Activated naive CD8-positive, alpha-beta T cell treated with anti-CD3 and anti-CD28 coated beads, Interleukin-2, amount 10 ng/mL, durations not matched to agents 7 days and 5 days (primary cell): ENCODE results near the gene MET. TPM values are rescaled to one million over a fixed set of nuclear protein-coding genes. Genes with fewer than 3 reads are reported as not detected.
"Not testable (repeated sequence)": the region's sequence is repeated elsewhere in the genome, so short reads cannot be mapped to it uniquely, and the experiment has no call there.

Source experiments
- ATAC-seq: fragments of 150-1000 bp; cut with Tn5 transposase; one replicate; pipeline ENCODE4 v1.10.0; 2021; ENCODE audit warnings: low read depth, moderate library complexity
- POLR2A ChIA-PET: fragments of 350-600 bp; sonication (Branson Sonifier 250); formaldehyde crosslinking; loops from one replicate; lab custom pipeline; 2021; ENCODE audit warnings: antibody characterized with exemption; lab: Charles Lee
- DNase-seq: peaks from one replicate; pipeline ENCODE4 v3.0.0; 2021
- H3K27ac Mint-ChIP-seq: one replicate; pipeline ENCODE4 v1.8.0; 2022; ENCODE audit warnings: mild to moderate bottlenecking, mixed read lengths
- H3K27me3 Mint-ChIP-seq: one replicate; pipeline ENCODE4 v1.8.0; 2022; ENCODE audit warnings: mild to moderate bottlenecking, moderate library complexity, mixed read lengths
- H3K36me3 Mint-ChIP-seq: one replicate; pipeline ENCODE4 v1.8.0; 2021; ENCODE audit warnings: mild to moderate bottlenecking, mixed read lengths
- H3K4me1 Mint-ChIP-seq: one replicate; pipeline ENCODE4 v1.8.0; 2021; ENCODE audit warnings: mixed read lengths
- H3K4me3 Mint-ChIP-seq: one replicate; pipeline ENCODE4 v1.8.0; 2022; ENCODE audit warnings: mild to moderate bottlenecking, moderate library complexity, mixed read lengths
- H3K9me3 Mint-ChIP-seq: one replicate; pipeline ENCODE4 v1.8.0; 2021; ENCODE audit warnings: mixed read lengths
- total RNA-seq, 2 experiments: library from RNA; stranded (reverse); gene quantifications; one replicate each; pipeline ENCODE4 v1.2.3, GENCODE V29; 2021

The MET gene
- total RNA-seq, 2 experiments from 2014 or later: not detected

DNA sequence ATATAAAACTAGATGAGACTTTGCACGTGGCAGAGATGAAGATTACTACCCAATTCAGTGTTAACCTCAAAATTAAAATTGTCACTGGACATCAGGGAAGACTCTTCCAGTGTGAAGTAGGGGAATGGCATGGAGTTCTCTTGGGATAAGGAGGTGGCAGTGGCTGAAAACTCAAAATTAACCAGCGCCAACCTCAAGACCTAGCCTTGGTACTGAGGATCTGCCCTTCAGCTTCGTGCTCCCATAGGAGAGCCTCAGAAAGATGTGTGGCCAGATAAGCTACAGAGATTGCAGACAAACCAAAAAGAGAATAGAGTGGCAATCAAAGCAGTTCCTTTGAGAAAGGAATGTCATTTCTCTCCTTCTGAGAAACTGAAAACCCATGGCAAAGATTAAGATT is 143.0 kb downstream of the MET start:
- Mint-ChIP-seq H3K27me3 (peaks cover 13% of the 10 kb centered on the region), H3K36me3 (no peaks in the 10 kb centered on the region), H3K9me3 (no peaks in the 10 kb centered on the region), H3K4me1 (no peaks in the 10 kb centered on the region), H3K27ac (no peak overlapping the region), H3K4me3 (no peak overlapping the region)
- ATAC-seq (no peak), DNase-seq (no peak)
- POLR2A ChIA-PET: no interaction called here

DNA sequence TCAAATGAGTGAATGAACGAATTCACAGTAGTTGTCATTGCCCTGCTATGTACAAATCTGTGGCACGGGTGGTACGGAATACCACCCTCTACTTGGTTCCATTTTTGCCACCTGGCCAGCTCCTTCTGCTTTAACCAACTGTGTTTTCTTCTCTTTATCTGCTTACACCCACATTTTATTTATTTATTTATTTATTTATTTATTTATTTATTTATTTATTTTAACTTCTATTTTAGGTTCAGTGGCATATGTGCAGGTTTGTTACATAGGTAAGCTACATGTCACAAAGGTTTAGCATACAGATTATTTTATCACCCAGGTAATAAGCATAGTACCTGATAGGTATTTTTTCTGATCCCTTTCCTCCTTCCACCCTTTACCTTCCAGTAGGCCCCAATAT is 148.2 kb downstream of the MET start:
- Mint-ChIP-seq H3K36me3 (no peaks in the 10 kb centered on the region), H3K4me1 (no peaks in the 10 kb centered on the region), H3K4me3 (no peak overlapping the region), H3K27me3 (peaks cover 16% of the 10 kb centered on the region), H3K9me3 (peaks cover 3% of the 10 kb centered on the region), H3K27ac (no peak overlapping the region)
- POLR2A ChIA-PET: no interaction called here
- no peak for DNase-seq
- ATAC-seq: no peak

DNA sequence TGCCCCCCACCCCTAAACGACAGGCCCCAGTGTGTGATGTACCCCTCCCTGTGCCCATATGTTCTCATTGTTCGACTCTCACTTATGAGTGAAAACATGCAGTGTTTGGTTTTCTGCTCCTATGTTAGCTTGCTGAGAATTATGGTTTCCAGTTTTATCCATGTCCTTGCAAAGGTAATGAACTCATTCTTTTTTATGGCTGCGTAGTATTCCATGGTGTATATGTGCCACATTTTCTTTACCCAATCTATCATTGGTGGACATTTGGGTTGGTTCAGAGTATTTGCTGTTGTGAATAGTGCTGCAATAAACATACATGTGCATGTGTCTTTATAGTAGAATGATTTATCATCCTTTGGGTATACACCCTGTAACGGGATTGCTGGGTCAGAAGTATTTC is 149.7 kb downstream of the MET start:
- H3K4me3 Mint-ChIP-seq, H3K4me1 Mint-ChIP-seq, ATAC-seq, DNase-seq, POLR2A ChIA-PET, H3K9me3 Mint-ChIP-seq, H3K27ac Mint-ChIP-seq, H3K36me3 Mint-ChIP-seq: not testable (repeated sequence)
- peaks cover 25% of the 10 kb centered on the region for H3K27me3 Mint-ChIP-seq

DNA sequence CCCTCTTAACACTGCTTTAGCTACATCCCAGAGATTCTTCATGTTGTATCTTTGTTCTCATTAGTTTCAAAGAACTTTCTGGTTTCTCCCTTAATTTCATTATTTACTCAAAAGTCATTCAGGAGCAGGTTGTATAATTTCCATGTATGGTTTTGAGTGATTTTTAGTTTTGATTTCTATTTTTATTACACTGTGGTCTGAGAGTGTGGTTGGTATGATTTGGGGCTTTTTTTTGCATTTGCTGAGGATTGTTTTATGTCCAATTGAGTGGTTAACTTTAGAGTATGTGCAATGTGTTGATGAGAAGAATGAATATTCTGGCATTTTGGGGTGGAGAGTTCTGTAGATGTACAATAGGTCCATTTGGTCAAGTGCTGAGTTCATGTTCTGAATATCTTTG is 152.5 kb downstream of the MET start:
- Mint-ChIP-seq H3K36me3 (no peaks in the 10 kb centered on the region), H3K4me1 (no peaks in the 10 kb centered on the region)
- POLR2A ChIA-PET: no interaction called here

DNA sequence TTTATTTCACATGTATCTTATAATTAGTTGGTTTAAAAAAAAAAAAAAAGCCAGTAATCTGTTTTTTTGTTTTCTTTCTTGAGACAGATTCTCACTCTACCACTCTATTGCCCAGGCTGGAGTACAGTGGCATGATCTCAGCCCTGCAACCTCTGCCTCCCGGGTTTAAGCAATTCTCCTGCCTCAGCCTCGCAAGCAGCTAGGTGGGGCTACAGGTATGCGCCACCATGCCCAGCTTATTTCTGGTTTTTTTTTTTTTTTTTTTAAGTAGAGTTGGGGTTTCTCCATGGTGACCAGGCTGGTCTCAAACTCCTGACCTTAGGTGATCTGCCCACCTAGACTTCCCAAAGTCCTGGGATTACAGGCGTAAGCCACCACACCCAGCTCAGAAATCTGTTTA is 156.3 kb downstream of the MET start:
- no peak for DNase-seq
- POLR2A ChIA-PET: no interaction called here
- Mint-ChIP-seq H3K36me3 (no peaks in the 10 kb centered on the region), H3K4me1 (no peaks in the 10 kb centered on the region), H3K27me3 (peaks cover 29% of the 10 kb centered on the region), H3K4me3 (no peak overlapping the region), H3K27ac (no peak overlapping the region), H3K9me3 (peaks cover 2% of the 10 kb centered on the region)
- ATAC-seq: no peak

More for the DNA sequence above, 152.5 kb downstream of the MET start:
- ATAC-seq: no peak
- peaks cover 3% of the 10 kb centered on the region for H3K9me3 Mint-ChIP-seq
- no peak for DNase-seq
- H3K27me3 Mint-ChIP-seq: peaks cover 29% of the 10 kb centered on the region
- no peak overlapping the region for H3K4me3 Mint-ChIP-seq
- H3K27ac Mint-ChIP-seq: no peak overlapping the region

DNA sequence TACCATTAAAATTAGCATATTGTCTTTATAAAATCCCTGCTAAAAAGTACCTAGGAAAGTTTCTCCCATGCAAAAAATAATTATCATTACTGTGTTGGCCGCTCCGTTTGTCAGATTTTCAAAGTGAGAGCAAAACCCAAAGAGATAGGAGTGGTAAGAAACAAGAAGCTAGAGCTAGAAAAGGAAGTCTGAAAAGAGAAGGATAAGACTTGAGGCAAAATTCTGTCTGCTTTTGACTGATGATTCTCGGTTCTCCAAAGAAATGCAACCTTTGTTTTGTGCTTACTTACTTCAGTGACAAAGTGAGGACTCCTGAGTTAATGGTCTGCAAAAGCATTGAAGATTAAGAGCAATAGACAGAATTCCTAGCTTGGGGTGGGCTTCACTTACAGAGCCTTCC is 157.0 kb downstream of the MET start:
- POLR2A ChIA-PET: no interaction called here
- Mint-ChIP-seq H3K27ac (no peak overlapping the region), H3K27me3 (peaks cover 23% of the 10 kb centered on the region), H3K36me3 (no peaks in the 10 kb centered on the region), H3K9me3 (no peaks in the 10 kb centered on the region), H3K4me3 (no peak overlapping the region), H3K4me1 (no peaks in the 10 kb centered on the region)
- no peak for DNase-seq
- no peak for ATAC-seq

DNA sequence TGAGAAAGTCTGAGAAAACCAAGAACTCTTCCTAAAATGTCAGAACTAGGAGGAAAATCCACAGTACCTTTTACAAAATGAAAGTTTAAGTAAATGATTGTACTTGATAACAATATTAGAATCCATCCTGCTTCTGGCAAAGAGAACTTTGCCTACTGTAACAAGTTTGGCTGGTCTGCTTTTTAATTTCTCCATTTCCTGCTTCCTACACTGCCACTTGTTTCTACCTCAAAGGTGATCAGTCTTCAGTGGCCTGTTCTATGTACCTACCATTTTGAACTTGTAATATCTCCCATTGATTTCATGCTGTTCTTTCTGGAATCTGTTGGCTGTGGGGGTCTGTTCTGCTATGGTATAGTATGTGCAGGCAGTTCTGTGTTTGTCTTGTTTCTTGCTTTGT is 157.5 kb downstream of the MET start:
- ATAC-seq: no peak
- no peak for DNase-seq

DNA sequence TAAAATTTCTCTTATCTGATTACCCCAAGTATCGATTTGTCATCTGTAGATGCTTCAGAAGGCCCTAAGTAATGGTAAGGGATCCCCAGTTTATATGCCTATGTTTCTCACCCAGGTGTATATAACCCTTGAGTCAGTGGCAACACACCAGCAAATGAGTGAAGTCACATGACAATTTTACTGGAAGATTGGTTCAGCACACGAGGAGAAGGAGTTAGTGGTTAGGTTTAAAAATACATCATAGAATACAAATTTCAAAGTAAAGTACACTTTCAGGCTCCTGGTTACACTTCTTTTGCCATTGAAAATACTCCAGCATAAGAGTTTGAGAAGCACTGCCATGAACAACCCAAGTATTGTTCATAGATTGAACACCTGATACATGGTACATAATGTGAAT is 160.7 kb downstream of the MET start:
- no peaks in the 10 kb centered on the region for H3K9me3 Mint-ChIP-seq
- H3K27me3 Mint-ChIP-seq: peaks cover 2% of the 10 kb centered on the region
- H3K4me1 Mint-ChIP-seq: no peaks in the 10 kb centered on the region
- H3K36me3 Mint-ChIP-seq: no peaks in the 10 kb centered on the region
- no peak overlapping the region for H3K27ac Mint-ChIP-seq
- H3K4me3 Mint-ChIP-seq: no peak overlapping the region
- POLR2A ChIA-PET: no interaction called here
- DNase-seq (no peak), ATAC-seq (no peak)

More for the DNA sequence above, 157.5 kb downstream of the MET start:
- Mint-ChIP-seq H3K9me3 (no peaks in the 10 kb centered on the region), H3K27ac (no peak overlapping the region), H3K4me3 (no peak overlapping the region), H3K4me1 (no peaks in the 10 kb centered on the region), H3K36me3 (no peaks in the 10 kb centered on the region), H3K27me3 (peaks cover 20% of the 10 kb centered on the region)
- POLR2A ChIA-PET: no interaction called here

DNA sequence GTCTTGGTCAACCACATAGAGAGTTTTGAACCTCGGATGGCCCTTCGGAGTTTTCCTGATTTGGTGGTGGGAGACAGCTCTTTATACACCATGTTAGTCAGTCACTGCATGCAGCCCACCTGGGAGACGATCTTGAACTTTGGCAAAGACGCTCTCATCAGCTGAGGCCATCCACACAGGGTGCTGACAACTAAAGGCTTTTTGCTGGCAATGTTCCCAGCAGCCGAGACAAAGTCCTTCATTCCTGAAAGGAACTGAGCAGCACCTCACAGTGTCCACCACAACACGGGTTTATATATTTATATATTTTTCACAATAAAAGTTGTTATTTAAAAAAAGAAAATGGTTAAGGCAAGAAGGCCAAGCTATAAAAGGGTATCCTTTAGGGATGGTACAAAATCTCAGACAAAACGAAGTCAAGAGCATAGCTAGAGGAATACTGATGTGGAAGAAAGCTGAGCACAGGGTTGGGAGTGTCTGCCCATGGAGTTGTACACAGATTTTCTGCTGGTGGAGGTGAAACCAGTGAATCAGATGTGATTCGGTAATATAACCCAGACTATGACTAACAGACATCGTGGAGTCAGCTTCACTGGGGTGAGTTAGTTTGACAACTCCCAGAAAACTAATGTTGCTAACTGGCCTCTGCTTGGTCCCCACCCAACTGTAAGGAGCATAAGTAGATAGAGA is 163.0 kb downstream of the MET start:
- Mint-ChIP-seq H3K9me3 (no peaks in the 10 kb centered on the region), H3K27me3 (peaks cover 7% of the 10 kb centered on the region), H3K4me1 (no peaks in the 10 kb centered on the region), H3K36me3 (no peaks in the 10 kb centered on the region), H3K4me3 (no peak overlapping the region), H3K27ac (no peak overlapping the region)
- POLR2A ChIA-PET: no interaction called here
- ATAC-seq: no peak
- no peak for DNase-seq

DNA sequence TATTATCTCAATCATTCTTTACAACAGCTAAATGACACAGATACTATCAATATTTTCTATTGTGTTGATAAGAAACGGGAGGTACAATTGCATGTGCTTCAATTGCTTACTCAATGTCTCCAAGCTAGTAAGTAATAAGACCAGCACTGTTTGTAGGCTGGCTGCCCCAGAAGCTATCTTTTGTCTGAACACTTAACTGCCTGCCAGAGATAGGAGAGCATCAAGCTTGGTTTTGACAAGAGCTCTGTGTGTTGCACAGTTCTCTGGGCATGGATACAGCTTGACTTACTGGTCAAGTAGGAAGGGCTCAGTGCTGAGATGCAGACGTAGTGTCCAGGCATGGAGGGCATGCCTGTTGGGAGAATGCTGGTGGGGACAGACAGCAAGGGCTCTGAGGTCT is 164.1 kb downstream of the MET start:
- no peak overlapping the region for H3K27ac Mint-ChIP-seq
- POLR2A ChIA-PET: no interaction called here
- H3K4me3 Mint-ChIP-seq: no peak overlapping the region
- no peaks in the 10 kb centered on the region for H3K4me1 Mint-ChIP-seq
- H3K9me3 Mint-ChIP-seq: no peaks in the 10 kb centered on the region
- ATAC-seq (no peak), DNase-seq (no peak)
- peaks cover 7% of the 10 kb centered on the region for H3K27me3 Mint-ChIP-seq
- no peaks in the 10 kb centered on the region for H3K36me3 Mint-ChIP-seq

DNA sequence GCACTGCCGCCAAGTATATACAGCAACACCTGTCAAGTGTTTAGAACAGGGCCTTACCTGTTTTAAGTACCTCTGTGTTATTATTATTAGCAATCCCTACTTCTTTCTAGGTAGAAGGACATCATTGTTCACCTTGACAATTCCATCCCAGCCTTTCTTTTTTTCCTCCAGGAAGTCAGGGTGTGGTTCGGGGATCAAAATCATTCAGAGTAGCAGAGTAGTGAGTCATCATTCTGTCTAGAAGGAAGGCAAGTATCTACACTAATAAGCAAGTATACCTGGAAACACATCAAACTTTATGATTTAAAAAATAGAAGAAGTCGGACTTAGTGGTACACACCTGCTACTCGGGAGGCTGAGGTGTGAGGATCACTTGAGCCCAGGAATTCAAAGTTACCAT is 164.9 kb downstream of the MET start:
- peaks cover 11% of the 10 kb centered on the region for H3K27me3 Mint-ChIP-seq
- no peaks in the 10 kb centered on the region for H3K36me3 Mint-ChIP-seq
- H3K27ac Mint-ChIP-seq: no peak overlapping the region
- H3K4me1 Mint-ChIP-seq: no peaks in the 10 kb centered on the region
- no peak overlapping the region for H3K4me3 Mint-ChIP-seq
- DNase-seq (no peak), ATAC-seq (no peak)
- POLR2A ChIA-PET: no interaction called here
- H3K9me3 Mint-ChIP-seq: no peaks in the 10 kb centered on the region

DNA sequence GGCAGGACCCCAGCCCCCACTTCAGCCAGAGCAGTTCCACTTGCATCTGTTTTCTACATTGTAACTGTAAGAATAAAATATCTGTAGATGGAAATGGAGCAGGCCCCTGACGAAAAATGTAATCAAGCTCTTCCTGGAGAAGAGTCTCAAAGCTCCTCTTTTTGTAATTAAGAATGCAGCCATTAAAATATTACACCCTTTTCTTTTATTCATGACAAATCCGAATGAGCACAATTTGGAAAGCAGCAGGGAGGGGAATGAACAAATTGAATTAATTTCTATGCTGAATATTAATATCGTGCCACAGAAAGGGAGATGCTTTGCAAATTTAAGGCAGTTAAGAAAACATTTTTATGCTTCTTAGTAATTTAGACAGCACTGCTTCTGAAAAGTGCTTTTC is 165.6 kb downstream of the MET start:
- peaks cover 16% of the 10 kb centered on the region for H3K27me3 Mint-ChIP-seq

DNA sequence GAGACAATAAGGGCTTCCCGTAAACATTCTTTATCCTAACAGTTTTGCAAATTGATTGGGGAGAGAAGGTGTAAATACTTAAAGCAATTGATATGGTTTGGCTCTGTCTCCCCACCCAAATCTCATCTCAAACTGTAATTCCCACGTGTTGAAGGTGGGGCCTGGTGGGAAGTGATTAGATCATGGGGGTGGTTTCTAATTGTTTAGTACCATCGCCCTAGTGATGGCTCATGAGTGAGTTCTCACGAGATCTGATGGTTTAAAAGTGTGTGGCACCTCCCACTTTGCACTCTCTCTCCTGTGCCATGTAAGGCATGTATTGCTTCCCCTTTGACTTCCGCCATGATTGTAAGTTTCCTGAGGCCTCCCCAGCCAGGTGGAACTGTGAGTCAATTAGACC is 168.3 kb downstream of the MET start:
- no peak overlapping the region for H3K4me3 Mint-ChIP-seq
- DNase-seq: no peak
- no peak for ATAC-seq

More for the DNA sequence above, 165.6 kb downstream of the MET start:
- Mint-ChIP-seq H3K9me3 (no peaks in the 10 kb centered on the region), H3K4me1 (no peaks in the 10 kb centered on the region), H3K36me3 (no peaks in the 10 kb centered on the region), H3K27ac (no peak overlapping the region), H3K4me3 (no peak overlapping the region)
- DNase-seq (no peak), ATAC-seq (no peak)
- POLR2A ChIA-PET: no interaction called here

DNA sequence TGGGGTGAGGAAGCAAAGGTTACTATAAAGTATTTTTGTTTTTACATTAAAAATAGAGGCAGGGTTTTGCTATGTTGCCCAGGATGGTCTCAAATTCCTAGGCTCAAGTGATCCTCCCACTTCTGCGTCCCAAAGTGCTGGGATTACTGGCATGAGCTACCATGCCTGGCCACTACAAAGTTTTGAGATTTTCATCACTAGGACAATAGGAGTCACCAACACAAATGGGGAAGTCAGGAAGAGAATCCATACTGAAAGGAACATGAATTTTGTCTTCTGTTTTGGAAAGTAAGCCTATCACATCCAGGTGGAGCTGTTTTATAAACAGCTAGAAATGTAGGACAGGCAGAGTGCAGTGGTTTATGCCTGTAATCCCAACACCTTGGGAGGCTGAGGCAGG is 170.4 kb downstream of the MET start:
- no peak overlapping the region for H3K4me3 Mint-ChIP-seq
- H3K36me3 Mint-ChIP-seq: no peaks in the 10 kb centered on the region
- no peak overlapping the region for H3K27ac Mint-ChIP-seq
- H3K4me1 Mint-ChIP-seq: peaks cover 9% of the 10 kb centered on the region
- no peak for DNase-seq
- ATAC-seq: no peak
- POLR2A ChIA-PET: no interaction called here
- H3K27me3 Mint-ChIP-seq: peaks cover 21% of the 10 kb centered on the region
- no peaks in the 10 kb centered on the region for H3K9me3 Mint-ChIP-seq

More for the DNA sequence above, 168.3 kb downstream of the MET start:
- Mint-ChIP-seq H3K27ac (no peak overlapping the region), H3K27me3 (peaks cover 16% of the 10 kb centered on the region), H3K4me1 (peaks cover 9% of the 10 kb centered on the region), H3K36me3 (no peaks in the 10 kb centered on the region), H3K9me3 (no peaks in the 10 kb centered on the region)
- POLR2A ChIA-PET: no interaction called here
